Sigmoid colon (tissue), 7 donors: Measurements from ENCODE around the gene GALNT17. TPM values are rescaled to one million over a fixed set of nuclear protein-coding genes. Genes with fewer than 3 reads are reported as not detected.
A peak's percentile ranks its signal among the peaks of the same experiment; 100 is the strongest.
"Not testable (repeated sequence)": the region's sequence is repeated elsewhere in the genome, so short reads cannot be mapped to it uniquely, and the experiment has no call there.

Experiments
- DNase-seq: peaks from one replicate; pipeline ENCODE4 v3.0.0-alpha.2; 2019
- H3K27ac ChIP-seq, 4 donors: fragments of 200-600 bp; sonication (generic); one replicate each; pipeline ENCODE4 v1.5.1; 2016 to 2019; ENCODE audit warnings: mild to moderate bottlenecking in 1 of 4
- H3K27me3 ChIP-seq, 3 donors: fragments of 200-600 bp; sonication (generic); one replicate each; pipeline ENCODE4 v1.5.1; 2019; ENCODE audit warnings: mild to moderate bottlenecking in 1 of 3
- H3K36me3 ChIP-seq, 4 donors: fragments of 200-600 bp; sonication (generic); one replicate each; pipeline ENCODE4 v1.5.1; 2016 to 2019
- H3K4me1 ChIP-seq, 4 donors: fragments of 200-600 bp; sonication (generic); one replicate each; pipeline ENCODE4 v1.5.1; 2017 to 2019
- H3K4me3 ChIP-seq, 4 donors: fragments of 200-600 bp; sonication (generic); one replicate each; pipeline ENCODE4 v1.5.1; 2017 to 2019; ENCODE audit warnings: mild to moderate bottlenecking in 2 of 4, moderate library complexity in 1 of 4
- H3K9me3 ChIP-seq, 4 donors: fragments of 200-600 bp in 3 of 4; sonication (generic) in 3 of 4; one replicate each; pipeline versions ENCODE4 v1.5.1 to v1.6.1; 2013 to 2019
- CTCF ChIP-seq, 4 experiments: fragments of 450-650 bp in 3 of 4; fragments of 200-600 bp in 1 of 4; IDR thresholded peaks; one replicate each; pipeline ENCODE4 v1.5.1; 2016 to 2019; ENCODE audit warnings: antibody characterized with exemption in 4 of 4, mild to moderate bottlenecking in 3 of 4, moderate library complexity in 2 of 4
- EP300 ChIP-seq, 4 donors: sonication (generic); formaldehyde crosslinking; IDR thresholded peaks; one replicate each; pipeline ENCODE4 v1.6.1; 2017; ENCODE audit warnings: antibody characterized with exemption in 4 of 4
- POLR2A ChIP-seq, 2 donors: fragments of 450-650 bp; IDR thresholded peaks; one replicate each; pipeline ENCODE4 v1.6.1; 2016; ENCODE audit warnings: antibody characterized with exemption in 2 of 2, mild to moderate bottlenecking in 2 of 2, moderate library complexity in 2 of 2
- POLR2AphosphoS5 ChIP-seq, 4 donors: sonication (generic); formaldehyde crosslinking; IDR thresholded peaks; one replicate each; pipeline ENCODE4 v1.6.1; 2017; ENCODE audit warnings: antibody characterized with exemption in 4 of 4
- WGBS, 2 donors: extraction: QIAGEN DNeasy Blood & Tissue Kit; methylation state at CpG; one replicate each; pipeline ENCODE4 v1.1.7; 2013; 5-methylcytosine and 5-hydroxymethylcytosine counted together
- intact Hi-C: fragments of 100-400 bp; cut with DNase I; formaldehyde crosslinking; loops from one replicate; pipeline ENCODE4 v1.15.1; 2023
- polyA plus RNA-seq, 3 donors: library from polyadenylated mRNA; stranded (reverse); fragments of 200-250 nt; gene quantifications; one replicate each; pipeline ENCODE4 v1.2.3, GENCODE V29; 2013
- total RNA-seq, 4 donors: library from RNA; depleted of rRNA; stranded (reverse); fragments of >200 nt; gene quantifications; one replicate each; pipeline ENCODE4 v1.1.0, GENCODE V29; 2016
- donor health status: healthy with polysubstance abuse.
- donor health status: Bipolar disorder and iron deficiency.
- donor health status: healthy.

GALNT17 gene
- total and polyA plus RNA-seq, 7 donors, result 1.8 to 45.4 (median 15.1) TPM; not detected in 1

GRCh38 chr7:71727347-71727746 is 595.4 kb downstream of the GALNT17 start:
- Histone ChIP-seq H3K27ac (no peak overlapping the region), H3K4me1 (no peaks in the 10 kb centered on the region), H3K36me3 (no peaks in the 10 kb centered on the region), H3K4me3 (no peak overlapping the region), H3K9me3 (no peaks in the 10 kb centered on the region), H3K27me3 (no peaks in the 10 kb centered on the region)
- no peak for DNase-seq
- TF ChIP-seq POLR2A (IDR thresholded peaks at IDR 0.05) (no peak), EP300 (IDR thresholded peaks at IDR 0.05) (no peak), CTCF (IDR thresholded peaks at IDR 0.05) (no peak), POLR2AphosphoS5 (IDR thresholded peaks at IDR 0.05) (no peak)
- intact Hi-C loops, result no loop called here
- WGBS, 2 donors, result 76 to 89% methylated on average over 1 of the region's 1 CpG

- no peak for TF ChIP-seq POLR2A (IDR thresholded peaks at IDR 0.05)
- no peak for TF ChIP-seq POLR2AphosphoS5 (IDR thresholded peaks at IDR 0.05)
- no peak for TF ChIP-seq EP300 (IDR thresholded peaks at IDR 0.05)
- no peak for TF ChIP-seq CTCF (IDR thresholded peaks at IDR 0.05)
- Histone ChIP-seq H3K27me3 (no peaks in the 10 kb centered on the region), H3K27ac (no peak overlapping the region), H3K9me3 (no peaks in the 10 kb centered on the region), H3K36me3 (no peaks in the 10 kb centered on the region), H3K4me3 (no peak overlapping the region), H3K4me1 (peaks cover 0 to 6% (median 5%) of the 10 kb centered on the region in 4 donors)
- intact Hi-C loops, result loop anchor here (2.0 to 10.0 kb wide), 3 partner anchors 497 to 903 kb away; no protein-coding TSS in a partner anchor
- WGBS, 2 donors, result 89% methylated on average over 9 of the region's 9 CpGs
- DNase-seq, result no peak
Measured at GRCh38 chr7:71731740-71732139, 599.8 kb downstream of the GALNT17 start.

GRCh38 chr7:71733107-71733870 is 601.3 kb downstream of the GALNT17 start:
- Histone ChIP-seq H3K27me3 (no peaks in the 10 kb centered on the region), H3K36me3 (no peaks in the 10 kb centered on the region), H3K9me3 (no peaks in the 10 kb centered on the region), H3K4me1 (peaks cover 0 to 6% (median 5%) of the 10 kb centered on the region in 4 donors), H3K27ac (no peak overlapping the region), H3K4me3 (peak overlapping the region in 3 of 4 donors; percentile 16 to 33 (median 17))
- peak; percentile 86 for DNase-seq
- WGBS, 2 donors, result 5 to 6% methylated on average over 29 of the region's 29 CpGs
- intact Hi-C loops, result loop anchor here (1.0 to 10.0 kb wide), 4 partner anchors 498 to 904 kb away; no protein-coding TSS in a partner anchor
- no peak for TF ChIP-seq POLR2AphosphoS5 (IDR thresholded peaks at IDR 0.05)
- TF ChIP-seq CTCF (IDR thresholded peaks at IDR 0.05), result peak; percentile 68 to 90 (median 85)

- intact Hi-C loops, result loop anchor here (1.0 to 10.0 kb wide), 2 partner anchors 501 to 907 kb away; no protein-coding TSS in a partner anchor
- WGBS, 2 donors, result 38 to 41% methylated on average over 7 of the region's 7 CpGs
- TF ChIP-seq CTCF (IDR thresholded peaks at IDR 0.05) (peak; percentile 42 to 83 (median 67)), EP300 (IDR thresholded peaks at IDR 0.05) (no peak)
Measured at GRCh38 chr7:71735961-71736556, 604.1 kb downstream of the GALNT17 start.

GRCh38 chr7:71737931-71738540 is 606.1 kb downstream of the GALNT17 start:
- not testable (repeated sequence) for H3K27me3 ChIP-seq, H3K4me1 ChIP-seq, H3K9me3 ChIP-seq, H3K27ac ChIP-seq, H3K36me3 ChIP-seq, DNase-seq, H3K4me3 ChIP-seq
- intact Hi-C loops, result loop anchor here (10.0 kb wide), 1 partner anchor 503 kb away; no protein-coding TSS in a partner anchor
- 91 to 92% methylated on average over 42 of the region's 42 CpGs for WGBS, 2 donors

More at GRCh38 chr7:71735961-71736556, 604.1 kb downstream of the GALNT17 start:
- Histone ChIP-seq H3K4me1 (peaks cover 0 to 6% (median 5%) of the 10 kb centered on the region in 4 donors), H3K4me3 (no peak overlapping the region), H3K9me3 (no peaks in the 10 kb centered on the region), H3K27me3 (no peaks in the 10 kb centered on the region), H3K36me3 (no peaks in the 10 kb centered on the region), H3K27ac (no peak overlapping the region)
- DNase-seq, result no peak
